K562 (cell line): ENCODE measurements around the gene MCM7. TPM values are rescaled to one million over a fixed set of nuclear protein-coding genes. Genes with fewer than 3 reads are reported as not detected.

Experiments used
- AFF4 ChIP-seq: sonication (generic); formaldehyde crosslinking; IDR thresholded peaks from 2 replicates; pipeline ENCODE4 v1.8.0; 2023; ENCODE audit warnings: mild to moderate bottlenecking, missing genetic modification reagents
- CBX2 ChIP-seq: fragments of 200-600 bp; sonication (generic); IDR thresholded peaks from one replicate; pipeline ENCODE4 v1.6.1; 2012; ENCODE audit warnings: mild to moderate bottlenecking, low read length, inconsistent platforms; ENCODE audit not compliant: insufficient read depth, poor library complexity, severe bottlenecking
- E2F3 ChIP-seq: fragments of 250-450 bp; sonication (Bioruptor Pico); IDR thresholded peaks from 2 replicates; pipeline ENCODE4 v1.4.0; 2020; ENCODE audit warnings: mild to moderate bottlenecking
- E2F6 ChIP-seq, 2 experiments: IDR thresholded peaks; 2 replicates each; pipeline ENCODE4 v1.6.1; 2011; ENCODE audit warnings: borderline replicate concordance in 1 of 2, control low read depth in 1 of 2, low read depth in 1 of 2, low read length in 1 of 2, mild to moderate bottlenecking in 1 of 2, mixed read lengths in 1 of 2, moderate library complexity in 1 of 2; ENCODE audit not compliant: insufficient read depth in 1 of 2, insufficient read length in 1 of 2, poor library complexity in 1 of 2, severe bottlenecking in 1 of 2; ENCODE audit errors: extremely low read depth in 1 of 2
- EHMT2 ChIP-seq: fragments of 450-650 bp; IDR thresholded peaks from 2 replicates; pipeline ENCODE4 v1.6.1; 2018; ENCODE audit warnings: antibody characterized with exemption
- GTF2A2 ChIP-seq: IDR thresholded peaks from 2 replicates; pipeline ENCODE4 v1.6.1; 2016; ENCODE audit warnings: mild to moderate bottlenecking, missing genetic modification characterization, missing compliant biosample characterization
- GTF2E2 ChIP-seq: fragments of 200-800 bp; sonication (Bioruptor generic); IDR thresholded peaks from 2 replicates; pipeline ENCODE4 v1.6.1; 2016; ENCODE audit warnings: missing genetic modification characterization, missing compliant biosample characterization
- GTF2F1 ChIP-seq: IDR thresholded peaks from 2 replicates; pipeline ENCODE4 v1.6.1; 2011; ENCODE audit warnings: low read depth, low read length, improper control_type of control experiment
- HBP1 ChIP-seq: fragments of 450-650 bp; formaldehyde crosslinking; IDR thresholded peaks from 2 replicates; pipeline ENCODE4 v1.4.0; 2022; ENCODE audit warnings: missing genetic modification characterization
- HNRNPLL ChIP-seq: fragments of 200-400 bp; formaldehyde crosslinking; IDR thresholded peaks from 2 replicates; pipeline ENCODE4 v1.6.1; 2017; ENCODE audit warnings: low read length, low read depth, mild to moderate bottlenecking; ENCODE audit not compliant: poor library complexity, severe bottlenecking
- HSF4 ChIP-seq: fragments of 250-450 bp; sonication (Bioruptor Pico); IDR thresholded peaks from 2 replicates; pipeline ENCODE4 v2.1.2; 2022; ENCODE audit warnings: mild to moderate bottlenecking, moderate library complexity, borderline replicate concordance
- MITF ChIP-seq: IDR thresholded peaks from 2 replicates; pipeline ENCODE4 v1.6.1; 2014; ENCODE audit warnings: antibody characterized with exemption
- NKRF ChIP-seq: fragments of 450-650 bp; IDR thresholded peaks from 2 replicates; pipeline ENCODE4 v1.6.1; 2016; ENCODE audit warnings: borderline replicate concordance
- SMAD4 ChIP-seq: fragments of 250-450 bp; sonication (Bioruptor Pico); conservative IDR thresholded peaks from 2 replicates; pipeline ENCODE4 v1.8.0; 2021; ENCODE audit warnings: inconsistent platforms, mild to moderate bottlenecking, moderate library complexity
- ZC3H11A ChIP-seq: IDR thresholded peaks from 2 replicates; pipeline ENCODE4 v1.6.1; 2012; ENCODE audit warnings: low read depth, low read length, improper control_type of control experiment
- polyA plus RNA-seq, 8 experiments: library from polyadenylated mRNA; depleted of rRNA in 4 of 8; stranded (reverse) in 5 of 8; unstranded in 3 of 8; fragments of >200 nt; fragmentation: Nextera tagmentation in 2 of 8; fragmentation: Illumina TruSeq in 1 of 8; extraction: Ambion mirVana in 2 of 8; extraction: Trizol in 1 of 8; gene quantifications; 2 replicates each; pipeline versions ENCODE4 v1.2.1 to v1.2.3, GENCODE V29; 2011 to 2014; ENCODE audit warnings: inconsistent platforms in 1 of 8, missing spikeins in 1 of 8
- total RNA-seq, 7 experiments: library from RNA; depleted of rRNA in 6 of 7; stranded (reverse); fragments of >200 nt in 6 of 7; fragmentation: Illumina TruSeq in 2 of 7; extraction: Trizol in 2 of 7; gene quantifications; 2 replicates each; pipeline versions ENCODE4 v1.2.1 to v1.2.3, GENCODE V29; 2011 to 2021; ENCODE audit warnings: low replicate concordance in 1 of 7

The MCM7 gene
- total and polyA plus RNA-seq, 9 of the 15 experiments (the other 6 are each of a cell fraction or from before 2014, with no cell fraction given), result 329 to 856 (median 437) TPM

- TF ChIP-seq HBP1, result no peak
- 0 out of 2 replicates have a peak, but pooled peaks have one; percentile 28 for TF ChIP-seq MITF
- peak; percentile 85 for TF ChIP-seq E2F3
- TF ChIP-seq EHMT2, result no peak
- TF ChIP-seq AFF4 (CRISPR knock-in tag), result peak; percentile 99
- no peak for TF ChIP-seq HSF4 (CRISPR knock-in tag)
- TF ChIP-seq ZC3H11A, result peak; percentile 32; the same call in 1 of the 2 replicates
- TF ChIP-seq CBX2, result no peak
- TF ChIP-seq SMAD4, result peak; percentile 89
- TF ChIP-seq HNRNPLL, result peak; percentile 39
- TF ChIP-seq NKRF, result peak; percentile 61; the same call in 1 of the 2 replicates
- peak; percentile 62 for TF ChIP-seq GTF2A2 (tag)
- TF ChIP-seq E2F6 (IDR thresholded peaks at IDR 0.05; ENCODE audit: borderline replicate concordance in 1 of 2, extremely low read depth in 1 of 2, insufficient read depth in 1 of 2, insufficient read length in 1 of 2, low read depth in 1 of 2, low read length in 1 of 2, poor library complexity in 1 of 2, severe bottlenecking in 1 of 2), result peak; percentile 96 to 99
- TF ChIP-seq GTF2F1, result peak; percentile 67; the same call in 1 of the 2 replicates
- TF ChIP-seq GTF2E2 (tag), result peak; percentile 96
Measured at GRCh38 chr7:100088621-100089457, 12.4 kb downstream of the MCM7 start, which contains the start of gene COPS6 (continued).
